Neutrophil (primary cell): ENCODE results near the gene TMEM271.

Experiments used
- H3K27ac ChIP-seq: fragments of 200-600 bp; sonication (generic); 2 replicates; pipeline ENCODE4 v1.5.1; 2016; ENCODE audit warnings: mild to moderate bottlenecking, moderate library complexity
- H3K27me3 ChIP-seq: fragments of 200-600 bp; sonication (generic); 2 replicates; pipeline ENCODE4 v1.6.0; 2016; ENCODE audit warnings: mild to moderate bottlenecking
- H3K36me3 ChIP-seq: fragments of 200-600 bp; sonication (generic); 2 replicates; pipeline ENCODE4 v1.5.1; 2017
- H3K4me1 ChIP-seq, 2 experiments: fragments of 200-600 bp in 1 of 2; sonication (generic) in 1 of 2; 1 replicate in 1 of 2; 2 replicates in 1 of 2; pipeline versions ENCODE4 v1.5.1 to v1.6.1; 2013 to 2016; ENCODE audit warnings: low read depth in 1 of 2, low read length in 1 of 2, mild to moderate bottlenecking in 1 of 2, moderate library complexity in 1 of 2; ENCODE audit not compliant: control insufficient read depth in 1 of 2, insufficient read depth in 1 of 2
- H3K4me3 ChIP-seq, 2 experiments: fragments of 200-600 bp in 1 of 2; sonication (generic) in 1 of 2; 1 replicate in 1 of 2; 2 replicates in 1 of 2; pipeline ENCODE4 v1.5.1; 2013 to 2016; ENCODE audit warnings: low read depth in 1 of 2, low read length in 1 of 2, mild to moderate bottlenecking in 1 of 2, moderate library complexity in 1 of 2
- H3K9me3 ChIP-seq: fragments of 200-600 bp; sonication (generic); 2 replicates; pipeline ENCODE4 v1.5.1; 2016
- TF ChIP-seq, protein P1 (sequence below): fragments of 200-600 bp; sonication (generic); IDR thresholded peaks from 2 replicates; pipeline ENCODE4 v1.5.1; 2016; ENCODE audit warnings: antibody characterized with exemption

Gene TMEM271

DNA sequence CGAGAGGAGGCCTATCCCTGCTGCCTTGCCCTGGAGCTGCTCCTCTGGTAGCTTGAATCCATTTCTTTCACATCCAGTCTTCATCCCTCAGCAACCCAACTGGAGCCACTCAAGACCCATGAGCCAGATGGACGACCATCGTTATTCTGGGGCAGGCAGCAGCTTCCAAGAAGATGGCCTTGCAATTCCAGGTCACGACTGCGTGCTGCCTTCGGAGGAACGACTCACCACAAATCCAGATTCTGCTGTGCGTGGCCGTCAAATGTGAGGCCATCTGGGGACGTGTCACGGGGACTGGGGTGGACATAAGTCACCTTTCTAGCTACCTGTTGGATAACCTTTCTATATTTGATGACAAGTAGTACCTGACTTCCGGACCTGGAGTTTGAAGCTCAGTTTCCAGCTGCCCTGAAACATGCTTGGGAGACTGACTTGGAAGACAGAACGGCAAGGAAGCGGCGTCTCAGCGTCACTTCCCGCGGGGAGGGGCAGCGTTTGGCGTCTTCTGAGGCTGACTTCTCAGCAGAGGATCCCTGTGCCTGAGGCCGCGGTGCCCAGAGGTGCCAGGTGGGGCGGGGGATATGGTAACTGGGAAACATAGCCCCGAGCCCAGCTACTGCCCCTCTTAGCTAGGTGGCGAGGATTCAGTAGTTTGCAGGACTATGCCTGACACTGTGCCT lies 11.7 kb upstream of the TMEM271 start:
- no peaks in the 10 kb centered on the region for H3K36me3 ChIP-seq

DNA sequence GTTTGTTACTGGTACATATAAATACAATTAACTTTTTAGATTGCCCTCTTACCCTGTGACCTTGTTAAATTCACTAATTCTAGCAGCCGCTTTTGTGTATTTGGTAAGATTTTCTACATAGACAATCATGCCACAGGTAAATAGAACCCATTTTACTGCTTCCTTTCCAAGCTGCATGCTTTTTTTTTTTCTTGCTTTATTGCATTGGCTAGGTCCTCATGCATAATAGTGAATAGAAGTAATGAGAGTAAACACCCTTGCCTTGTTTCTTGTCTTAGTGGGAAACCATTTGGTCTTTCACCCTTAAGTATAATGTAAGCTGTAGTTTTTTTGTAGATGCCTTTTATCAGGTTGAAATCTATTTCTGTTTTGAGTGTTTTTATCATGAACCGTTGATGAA lies 7.7 kb upstream of the TMEM271 start:
- TF ChIP-seq, protein P1, sequence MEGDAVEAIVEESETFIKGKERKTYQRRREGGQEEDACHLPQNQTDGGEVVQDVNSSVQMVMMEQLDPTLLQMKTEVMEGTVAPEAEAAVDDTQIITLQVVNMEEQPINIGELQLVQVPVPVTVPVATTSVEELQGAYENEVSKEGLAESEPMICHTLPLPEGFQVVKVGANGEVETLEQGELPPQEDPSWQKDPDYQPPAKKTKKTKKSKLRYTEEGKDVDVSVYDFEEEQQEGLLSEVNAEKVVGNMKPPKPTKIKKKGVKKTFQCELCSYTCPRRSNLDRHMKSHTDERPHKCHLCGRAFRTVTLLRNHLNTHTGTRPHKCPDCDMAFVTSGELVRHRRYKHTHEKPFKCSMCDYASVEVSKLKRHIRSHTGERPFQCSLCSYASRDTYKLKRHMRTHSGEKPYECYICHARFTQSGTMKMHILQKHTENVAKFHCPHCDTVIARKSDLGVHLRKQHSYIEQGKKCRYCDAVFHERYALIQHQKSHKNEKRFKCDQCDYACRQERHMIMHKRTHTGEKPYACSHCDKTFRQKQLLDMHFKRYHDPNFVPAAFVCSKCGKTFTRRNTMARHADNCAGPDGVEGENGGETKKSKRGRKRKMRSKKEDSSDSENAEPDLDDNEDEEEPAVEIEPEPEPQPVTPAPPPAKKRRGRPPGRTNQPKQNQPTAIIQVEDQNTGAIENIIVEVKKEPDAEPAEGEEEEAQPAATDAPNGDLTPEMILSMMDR: no peak
- no peak overlapping the region for H3K27ac ChIP-seq
- H3K4me1 ChIP-seq: no peaks in the 10 kb centered on the region
- H3K36me3 ChIP-seq: no peaks in the 10 kb centered on the region
- H3K9me3 ChIP-seq: peaks cover 4% of the 10 kb centered on the region
- H3K27me3 ChIP-seq: peaks cover 54% of the 10 kb centered on the region
- H3K4me3 ChIP-seq: no peak overlapping the region

More for the DNA sequence above, 11.7 kb upstream of the TMEM271 start:
- H3K27me3 ChIP-seq: peaks cover 19% of the 10 kb centered on the region
- H3K4me1 ChIP-seq: no peaks in the 10 kb centered on the region
- H3K27ac ChIP-seq: no peak overlapping the region
- peaks cover 4% of the 10 kb centered on the region for H3K9me3 ChIP-seq
- H3K4me3 ChIP-seq: no peak overlapping the region
- TF ChIP-seq, protein P1: no peak

DNA sequence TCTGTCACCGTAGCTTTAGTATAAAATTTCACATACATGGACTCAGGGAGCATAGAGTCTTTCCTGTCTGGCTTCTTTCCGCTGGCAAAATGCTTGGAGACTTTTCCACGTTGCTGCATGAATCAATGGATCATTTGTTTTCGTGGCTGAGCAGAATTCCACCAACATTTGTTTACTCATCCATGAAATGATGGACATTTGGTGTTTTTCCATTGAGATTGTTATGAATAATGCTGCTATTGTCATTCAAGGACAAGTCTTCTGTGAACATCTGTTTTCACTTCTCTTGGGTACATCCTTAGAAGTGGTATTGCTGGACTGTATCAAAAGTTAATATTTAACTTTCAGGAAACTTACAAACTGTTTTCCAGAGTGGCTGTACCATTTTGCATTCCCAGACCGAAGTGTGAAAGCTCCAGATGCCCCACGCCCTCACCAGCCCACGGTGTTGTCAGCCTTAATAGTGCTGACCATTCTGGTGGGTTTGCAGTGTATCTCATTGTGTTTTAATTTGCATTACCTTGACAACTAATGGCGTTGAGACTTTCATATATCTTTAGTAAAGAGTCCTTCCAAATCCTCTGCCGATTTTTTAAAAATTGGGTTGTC lies 5.8 kb upstream of the TMEM271 start:
- Histone ChIP-seq H3K4me3 (no peak overlapping the region), H3K4me1 (no peaks in the 10 kb centered on the region), H3K27ac (no peak overlapping the region), H3K27me3 (peaks cover 64% of the 10 kb centered on the region), H3K36me3 (no peaks in the 10 kb centered on the region), H3K9me3 (peaks cover 4% of the 10 kb centered on the region)
- TF ChIP-seq, protein P1: no peak

DNA sequence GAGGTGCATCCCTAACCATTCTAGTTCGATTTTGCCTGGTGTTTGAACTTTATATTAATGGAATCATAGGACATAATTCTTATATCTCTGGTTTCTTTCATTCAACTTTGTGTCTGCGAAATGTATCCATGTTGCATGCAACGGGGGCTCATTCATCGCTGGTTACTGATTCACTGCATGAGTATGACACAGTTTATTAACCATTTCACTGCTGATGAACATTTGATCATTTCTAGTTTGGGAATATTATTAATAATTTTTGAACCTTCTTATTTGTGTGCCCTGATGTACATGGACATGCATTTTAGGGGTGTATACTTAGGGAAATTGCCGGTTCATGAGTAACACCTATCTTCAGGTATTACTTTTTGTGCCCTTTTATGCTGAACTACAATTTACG lies 5.1 kb upstream of the TMEM271 start:
- H3K9me3 ChIP-seq: peaks cover 4% of the 10 kb centered on the region
- H3K4me3 ChIP-seq: no peak overlapping the region
- no peak overlapping the region for H3K27ac ChIP-seq
- no peaks in the 10 kb centered on the region for H3K4me1 ChIP-seq
- TF ChIP-seq, protein P1: no peak
- H3K36me3 ChIP-seq: no peaks in the 10 kb centered on the region
- H3K27me3 ChIP-seq: peaks cover 66% of the 10 kb centered on the region

DNA sequence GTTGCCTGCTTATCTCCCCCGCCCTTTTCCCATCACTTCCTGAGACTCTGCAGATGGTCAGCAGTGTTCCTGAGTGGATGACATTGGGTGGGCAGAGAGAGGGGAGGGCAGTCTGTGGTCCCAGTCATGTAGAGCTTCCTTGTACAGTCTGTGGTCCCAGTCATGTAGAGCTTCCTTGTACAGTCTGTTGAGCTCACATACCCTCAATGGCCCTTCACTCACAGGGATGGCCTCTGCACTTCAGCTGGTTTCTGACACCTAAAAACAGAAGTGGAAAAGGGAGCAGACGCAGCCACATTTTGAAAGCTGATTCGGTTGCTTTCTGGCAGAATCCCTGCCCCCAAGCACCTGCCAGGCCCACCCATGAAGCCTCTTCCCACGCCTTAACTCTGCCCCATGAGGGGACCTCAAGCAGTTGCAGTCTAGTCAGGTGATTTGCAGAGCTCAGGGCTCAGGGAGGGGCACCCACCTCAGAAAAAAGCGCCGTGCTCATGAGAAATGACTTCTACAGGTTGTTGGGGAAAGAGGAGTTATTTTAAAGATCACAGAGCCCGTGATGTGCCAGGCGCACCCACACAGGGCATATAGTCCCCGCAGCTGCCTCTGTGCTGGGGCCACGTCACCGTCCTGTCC lies 3.6 kb upstream of the TMEM271 start:
- no peaks in the 10 kb centered on the region for H3K36me3 ChIP-seq
- H3K27me3 ChIP-seq: peaks cover 79% of the 10 kb centered on the region
- H3K9me3 ChIP-seq: peaks cover 4% of the 10 kb centered on the region
- H3K27ac ChIP-seq: no peak overlapping the region
- no peaks in the 10 kb centered on the region for H3K4me1 ChIP-seq
- TF ChIP-seq, protein P1: no peak
- no peak overlapping the region for H3K4me3 ChIP-seq
